CD14-positive monocyte (primary cell): ENCODE results near the gene GLIS2. TPM values are rescaled to one million over a fixed set of nuclear protein-coding genes. Genes with fewer than 3 reads are reported as not detected.

ENCODE experiments used
- DNase-seq, 3 donors: peaks; one replicate each; pipeline ENCODE4 v3.0.0-alpha.2; 2011 to 2022
- H2AFZ ChIP-seq: 2 replicates; pipeline ENCODE4 v1.6.0; 2012; ENCODE audit warnings: mild to moderate bottlenecking, low read depth, low read length, inconsistent platforms; ENCODE audit not compliant: insufficient read depth, poor library complexity, severe bottlenecking
- H3K27ac ChIP-seq, 2 donors: 1 replicate in 1 of 2; 2 replicates in 1 of 2; pipeline ENCODE4 v1.5.1; 2012 to 2013; ENCODE audit warnings: low read length in 2 of 2, control low read depth in 1 of 2, inconsistent platforms in 1 of 2, low read depth in 1 of 2, mild to moderate bottlenecking in 1 of 2
- H3K27me3 ChIP-seq, 2 donors: one replicate each; pipeline versions ENCODE4 v1.6.0 to v1.6.1; 2011 to 2013; ENCODE audit warnings: low read length in 2 of 2; ENCODE audit not compliant: control insufficient read depth in 2 of 2, insufficient read depth in 2 of 2
- H3K36me3 ChIP-seq, 2 donors: replicated peaks in 1 of 2; 1 replicate in 1 of 2; 2 replicates in 1 of 2; pipeline versions ENCODE4 v1.5.1 to v1.6.1; 2012 to 2013; ENCODE audit warnings: low read length in 2 of 2, control low read depth in 1 of 2, inconsistent platforms in 1 of 2, mild to moderate bottlenecking in 1 of 2; ENCODE audit not compliant: insufficient read depth in 2 of 2, control insufficient read depth in 1 of 2
- H3K4me1 ChIP-seq, 2 donors: 1 replicate in 1 of 2; 2 replicates in 1 of 2; pipeline versions ENCODE4 v1.5.1 to v1.6.1; 2012 to 2013; ENCODE audit warnings: low read length in 2 of 2, control low read depth in 1 of 2, inconsistent platforms in 1 of 2, mild to moderate bottlenecking in 1 of 2, moderate library complexity in 1 of 2; ENCODE audit not compliant: insufficient read depth in 2 of 2, control insufficient read depth in 1 of 2
- H3K4me2 ChIP-seq: replicated peaks from 2 replicates; pipeline ENCODE3; 2012; ENCODE audit warnings: low read length, moderate library complexity, mild to moderate bottlenecking; ENCODE audit not compliant: poor library complexity, severe bottlenecking; ENCODE audit errors: extremely low read depth
- H3K4me3 ChIP-seq, 3 experiments: fragments of 200-600 bp in 1 of 3; sonication (generic) in 1 of 3; replicated peaks in 1 of 3; 1 replicate in 2 of 3; 2 replicates in 1 of 3; pipeline ENCODE4 v1.5.1; 2011 to 2013; ENCODE audit warnings: low read length in 3 of 3, mild to moderate bottlenecking in 3 of 3, control low read depth in 2 of 3, low read depth in 2 of 3, inconsistent platforms in 1 of 3, moderate library complexity in 1 of 3
- H3K79me2 ChIP-seq: 2 replicates; pipeline ENCODE4 v1.6.0; 2012; ENCODE audit warnings: mild to moderate bottlenecking, control low read depth, inconsistent platforms, low read length, moderate library complexity; ENCODE audit not compliant: insufficient read depth
- H3K9ac ChIP-seq: 2 replicates; pipeline ENCODE4 v1.6.0; 2017; ENCODE audit warnings: low read length, mild to moderate bottlenecking; ENCODE audit not compliant: insufficient read depth, poor library complexity, severe bottlenecking
- H3K9me3 ChIP-seq, 2 donors: replicated peaks in 1 of 2; 1 replicate in 1 of 2; 2 replicates in 1 of 2; pipeline versions ENCODE4 v1.5.1 to v1.6.1; 2012 to 2013; ENCODE audit warnings: low read length in 2 of 2, control low read depth in 1 of 2; ENCODE audit not compliant: control insufficient read depth in 1 of 2, insufficient read depth in 1 of 2
- H4K20me1 ChIP-seq: 2 replicates; pipeline ENCODE4 v1.6.0; 2012; ENCODE audit warnings: mild to moderate bottlenecking, low read length, control low read depth, moderate library complexity; ENCODE audit not compliant: insufficient read depth
- H3K27ac Mint-ChIP-seq, 7 donors: one replicate each; pipeline ENCODE4 v1.8.0; 2020; ENCODE audit warnings: mild to moderate bottlenecking in 7 of 7, mixed read lengths in 7 of 7, moderate library complexity in 6 of 7, inconsistent platforms in 2 of 7
- H3K27me3 Mint-ChIP-seq, 3 donors: one replicate each; pipeline ENCODE4 v1.8.0; 2021 to 2022; ENCODE audit warnings: low read depth in 3 of 3, mild to moderate bottlenecking in 3 of 3, mixed read lengths in 3 of 3, moderate library complexity in 3 of 3, inconsistent platforms in 1 of 3
- H3K36me3 Mint-ChIP-seq, 2 donors: one replicate each; pipeline ENCODE4 v1.8.0; 2020; ENCODE audit warnings: mixed read lengths in 2 of 2, inconsistent platforms in 1 of 2, mild to moderate bottlenecking in 1 of 2
- H3K4me1 Mint-ChIP-seq: one replicate; pipeline ENCODE4 v1.8.0; 2020; ENCODE audit warnings: mild to moderate bottlenecking, mixed read lengths
- H3K4me3 Mint-ChIP-seq, 2 donors: one replicate each; pipeline ENCODE4 v1.8.0; 2020; ENCODE audit warnings: mild to moderate bottlenecking in 2 of 2, mixed read lengths in 2 of 2, moderate library complexity in 1 of 2
- H3K9me3 Mint-ChIP-seq, 7 donors: one replicate each; pipeline ENCODE4 v1.8.0; 2020 to 2022; ENCODE audit warnings: mixed read lengths in 7 of 7, mild to moderate bottlenecking in 6 of 7, moderate library complexity in 6 of 7, inconsistent platforms in 2 of 7
- WGBS: methylation state at CpG from one replicate; pipeline ENCODE4 v1.1.5; 2013; ENCODE audit warnings: missing lambda C conversion rate; ENCODE audit not compliant: insufficient coverage; 5-methylcytosine and 5-hydroxymethylcytosine counted together
- intact Hi-C, 2 donors: fragments of 100-400 bp; cut with micrococcal nuclease; formaldehyde crosslinking; loops; one replicate each; pipeline versions ENCODE4 v1.15.0 to v1.15.1; 2023
- polyA plus RNA-seq, 3 donors: library from polyadenylated mRNA; depleted of rRNA in 1 of 3; unstranded in 2 of 3; stranded (reverse) in 1 of 3; fragments of 300-500 nt in 2 of 3; fragments of >200 nt in 1 of 3; fragmentation: Illumina TruSeq in 2 of 3; gene quantifications; 1 replicate in 2 of 3; 2 replicates in 1 of 3; pipeline ENCODE4 v1.2.3, GENCODE V29; 2012 to 2021
- TF ChIP-seq, protein P1 (sequence below): fragments of 200-600 bp; IDR thresholded peaks from one replicate; pipeline ENCODE4 v1.8.0; 2022; ENCODE audit warnings: antibody characterized with exemption, mild to moderate bottlenecking

GLIS2 gene
- polyA plus RNA-seq, 3 donors, result 0.03 TPM; not detected in 2

DNA sequence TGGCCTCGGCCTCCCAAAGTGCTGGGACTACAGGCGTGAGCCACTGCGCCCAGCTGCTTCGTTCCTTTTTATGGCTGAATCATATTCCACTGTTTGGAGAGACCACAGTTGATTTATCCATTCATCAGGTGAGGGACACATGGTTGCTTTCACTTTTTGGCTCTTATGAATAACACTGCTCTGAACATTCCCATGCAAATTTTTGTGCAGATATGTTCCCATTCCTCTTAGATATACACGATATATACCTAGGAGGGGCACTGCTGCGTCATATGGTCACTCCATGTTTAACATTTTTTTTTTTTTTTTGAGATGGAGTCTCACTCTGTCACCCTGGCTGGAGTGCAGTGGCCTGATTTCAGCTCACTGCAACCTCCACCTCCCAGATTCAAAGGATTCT is 13.9 kb upstream of the GLIS2 start:
- Histone ChIP-seq H3K79me2 (peaks cover 8% of the 10 kb centered on the region), H3K4me3 (no peak overlapping the region), H3K36me3 (peaks cover 2 to 18% of the 10 kb centered on the region in 2 donors), H3K9ac (no peak overlapping the region), H3K27me3 (no peaks in the 10 kb centered on the region), H4K20me1 (peaks cover 7% of the 10 kb centered on the region), H3K27ac (no peak overlapping the region), H3K4me2 (no peak overlapping the region), H3K4me1 (peaks cover 11 to 23% of the 10 kb centered on the region in 2 donors), H3K9me3 (no peaks in the 10 kb centered on the region), H2AFZ (no peak overlapping the region)
- 100% methylated on average over 4 of the region's 6 CpGs for WGBS
- no peak for DNase-seq
- H3K4me3 Mint-ChIP-seq, result no peak overlapping the region
- TF ChIP-seq, protein P1, sequence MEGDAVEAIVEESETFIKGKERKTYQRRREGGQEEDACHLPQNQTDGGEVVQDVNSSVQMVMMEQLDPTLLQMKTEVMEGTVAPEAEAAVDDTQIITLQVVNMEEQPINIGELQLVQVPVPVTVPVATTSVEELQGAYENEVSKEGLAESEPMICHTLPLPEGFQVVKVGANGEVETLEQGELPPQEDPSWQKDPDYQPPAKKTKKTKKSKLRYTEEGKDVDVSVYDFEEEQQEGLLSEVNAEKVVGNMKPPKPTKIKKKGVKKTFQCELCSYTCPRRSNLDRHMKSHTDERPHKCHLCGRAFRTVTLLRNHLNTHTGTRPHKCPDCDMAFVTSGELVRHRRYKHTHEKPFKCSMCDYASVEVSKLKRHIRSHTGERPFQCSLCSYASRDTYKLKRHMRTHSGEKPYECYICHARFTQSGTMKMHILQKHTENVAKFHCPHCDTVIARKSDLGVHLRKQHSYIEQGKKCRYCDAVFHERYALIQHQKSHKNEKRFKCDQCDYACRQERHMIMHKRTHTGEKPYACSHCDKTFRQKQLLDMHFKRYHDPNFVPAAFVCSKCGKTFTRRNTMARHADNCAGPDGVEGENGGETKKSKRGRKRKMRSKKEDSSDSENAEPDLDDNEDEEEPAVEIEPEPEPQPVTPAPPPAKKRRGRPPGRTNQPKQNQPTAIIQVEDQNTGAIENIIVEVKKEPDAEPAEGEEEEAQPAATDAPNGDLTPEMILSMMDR, result no peak
- H3K36me3 Mint-ChIP-seq, result peaks cover 21 to 39% of the 10 kb centered on the region in 2 donors
- H3K9me3 Mint-ChIP-seq, result no peaks in the 10 kb centered on the region
- no peak overlapping the region for H3K27ac Mint-ChIP-seq
- intact Hi-C loops, result no loop called here
- peaks cover 25% of the 10 kb centered on the region for H3K4me1 Mint-ChIP-seq
- H3K27me3 Mint-ChIP-seq, result peaks cover 0 to 7% (median 0%) of the 10 kb centered on the region in 3 donors

DNA sequence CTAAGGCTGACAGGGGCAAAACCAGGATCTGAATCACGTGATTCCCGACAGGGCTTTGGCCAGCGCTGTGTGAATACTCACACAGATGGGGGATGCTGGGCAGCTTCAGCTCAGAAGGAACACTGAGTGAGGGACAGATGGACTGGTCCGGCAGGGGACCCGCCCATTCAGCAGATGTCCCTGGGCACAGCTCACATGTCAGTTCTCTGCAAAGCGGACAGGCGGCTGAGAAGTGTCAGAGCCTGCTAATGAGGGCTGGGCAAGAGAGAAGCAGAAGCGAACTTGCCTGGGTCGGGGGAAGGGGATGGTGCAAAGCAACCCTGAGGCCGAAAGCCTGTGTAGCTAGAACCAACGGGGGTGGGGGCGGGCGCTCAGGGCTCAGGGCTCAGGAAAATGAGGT is 11.9 kb upstream of the GLIS2 start:
- peaks cover 8% of the 10 kb centered on the region for H3K79me2 ChIP-seq
- DNase-seq, result no peak
- H3K9me3 ChIP-seq, result no peaks in the 10 kb centered on the region
- intact Hi-C loops, result no loop called here
- no peak overlapping the region for H3K4me2 ChIP-seq
- WGBS, result 92% methylated on average over 8 of the region's 13 CpGs
- Mint-ChIP-seq H3K27me3 (peaks cover 0 to 7% (median 2%) of the 10 kb centered on the region in 3 donors), H3K4me3 (no peak overlapping the region), H3K36me3 (peaks cover 22 to 39% of the 10 kb centered on the region in 2 donors), H3K9me3 (peaks cover 0 to 3% (median 0%) of the 10 kb centered on the region in 7 donors), H3K27ac (peak overlapping the region in 2 of 7 donors; percentile 2 to 47), H3K4me1 (peaks cover 30% of the 10 kb centered on the region)
- H3K4me3 ChIP-seq, result no peak overlapping the region
- no peaks in the 10 kb centered on the region for H3K27me3 ChIP-seq
- peaks cover 4% of the 10 kb centered on the region for H4K20me1 ChIP-seq
- H3K36me3 ChIP-seq, result peaks cover 2 to 18% of the 10 kb centered on the region in 2 donors
- no peak overlapping the region for H2AFZ ChIP-seq
- no peak overlapping the region for H3K9ac ChIP-seq
- H3K27ac ChIP-seq, result no peak overlapping the region
- TF ChIP-seq, protein P1, result no peak
- peaks cover 17 to 30% of the 10 kb centered on the region in 2 donors for H3K4me1 ChIP-seq
